ENCODE results near the gene MED20.

DNA sequence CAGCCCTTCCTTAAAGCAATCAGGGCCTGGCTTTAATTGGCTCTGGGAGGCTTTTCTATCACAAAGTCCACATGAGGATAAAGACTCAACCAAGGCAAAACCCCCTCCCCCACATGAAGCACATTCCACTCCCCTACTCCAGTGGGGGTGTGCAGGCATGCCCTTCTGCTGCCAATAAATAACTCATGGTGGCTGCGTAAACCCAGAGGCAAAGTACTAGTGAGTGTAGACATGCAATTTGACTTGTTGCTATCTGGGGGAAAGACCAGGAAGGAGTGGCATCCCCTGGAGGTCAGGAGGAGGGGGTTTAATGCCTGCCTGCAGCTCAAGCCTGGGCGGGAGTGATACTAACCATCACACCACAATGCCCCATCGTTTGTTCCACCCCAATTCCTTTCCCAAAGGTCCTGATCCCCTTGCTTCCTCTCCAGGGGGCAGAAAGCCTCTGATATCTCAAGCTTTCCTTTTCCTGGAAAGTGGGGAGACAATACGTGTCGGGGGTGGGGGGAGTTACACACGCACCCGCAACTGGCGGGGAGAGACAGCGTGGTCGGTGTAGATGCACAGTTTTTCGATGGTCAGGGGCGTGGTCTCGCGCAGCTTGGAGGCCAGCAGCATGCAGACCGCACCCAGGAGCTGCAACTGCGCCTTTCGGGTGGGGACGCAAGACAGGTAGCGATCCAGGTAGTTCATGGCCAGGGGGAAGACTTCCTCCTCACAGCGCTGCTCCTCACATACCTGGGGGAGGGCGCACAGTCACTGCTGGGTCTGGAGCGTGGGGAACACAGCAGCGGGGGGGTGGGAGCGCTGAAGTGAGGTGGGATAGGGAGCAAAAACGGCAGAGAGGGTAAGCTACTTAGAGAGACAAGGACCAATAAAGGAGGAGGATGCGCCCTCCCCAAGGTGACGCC lies 19.2 kb upstream of the MED20 start:
- TF ChIP-seq, protein P1, sequence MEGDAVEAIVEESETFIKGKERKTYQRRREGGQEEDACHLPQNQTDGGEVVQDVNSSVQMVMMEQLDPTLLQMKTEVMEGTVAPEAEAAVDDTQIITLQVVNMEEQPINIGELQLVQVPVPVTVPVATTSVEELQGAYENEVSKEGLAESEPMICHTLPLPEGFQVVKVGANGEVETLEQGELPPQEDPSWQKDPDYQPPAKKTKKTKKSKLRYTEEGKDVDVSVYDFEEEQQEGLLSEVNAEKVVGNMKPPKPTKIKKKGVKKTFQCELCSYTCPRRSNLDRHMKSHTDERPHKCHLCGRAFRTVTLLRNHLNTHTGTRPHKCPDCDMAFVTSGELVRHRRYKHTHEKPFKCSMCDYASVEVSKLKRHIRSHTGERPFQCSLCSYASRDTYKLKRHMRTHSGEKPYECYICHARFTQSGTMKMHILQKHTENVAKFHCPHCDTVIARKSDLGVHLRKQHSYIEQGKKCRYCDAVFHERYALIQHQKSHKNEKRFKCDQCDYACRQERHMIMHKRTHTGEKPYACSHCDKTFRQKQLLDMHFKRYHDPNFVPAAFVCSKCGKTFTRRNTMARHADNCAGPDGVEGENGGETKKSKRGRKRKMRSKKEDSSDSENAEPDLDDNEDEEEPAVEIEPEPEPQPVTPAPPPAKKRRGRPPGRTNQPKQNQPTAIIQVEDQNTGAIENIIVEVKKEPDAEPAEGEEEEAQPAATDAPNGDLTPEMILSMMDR (IDR thresholded peaks at IDR 0.05): no peak
- TF ChIP-seq POLR2A (IDR thresholded peaks at IDR 0.05): no peak

Measured in testis (tissue), 2 donors.